Jurkat, Clone E6-1 (cell line): ENCODE data around the gene FZD4.
"Not testable (repeated sequence)": the region's sequence is repeated elsewhere in the genome, so short reads cannot be mapped to it uniquely, and the experiment has no call there.

Experiments
- DNase-seq: peaks from one replicate; pipeline ENCODE4 v3.0.0-alpha.2; 2011; ENCODE audit warnings: low read depth, low spot score
- H3K4me3 ChIP-seq: 2 replicates; pipeline ENCODE4 v1.5.1; 2011; ENCODE audit warnings: mild to moderate bottlenecking, low read length, control low read depth, moderate library complexity

Gene FZD4

DNA sequence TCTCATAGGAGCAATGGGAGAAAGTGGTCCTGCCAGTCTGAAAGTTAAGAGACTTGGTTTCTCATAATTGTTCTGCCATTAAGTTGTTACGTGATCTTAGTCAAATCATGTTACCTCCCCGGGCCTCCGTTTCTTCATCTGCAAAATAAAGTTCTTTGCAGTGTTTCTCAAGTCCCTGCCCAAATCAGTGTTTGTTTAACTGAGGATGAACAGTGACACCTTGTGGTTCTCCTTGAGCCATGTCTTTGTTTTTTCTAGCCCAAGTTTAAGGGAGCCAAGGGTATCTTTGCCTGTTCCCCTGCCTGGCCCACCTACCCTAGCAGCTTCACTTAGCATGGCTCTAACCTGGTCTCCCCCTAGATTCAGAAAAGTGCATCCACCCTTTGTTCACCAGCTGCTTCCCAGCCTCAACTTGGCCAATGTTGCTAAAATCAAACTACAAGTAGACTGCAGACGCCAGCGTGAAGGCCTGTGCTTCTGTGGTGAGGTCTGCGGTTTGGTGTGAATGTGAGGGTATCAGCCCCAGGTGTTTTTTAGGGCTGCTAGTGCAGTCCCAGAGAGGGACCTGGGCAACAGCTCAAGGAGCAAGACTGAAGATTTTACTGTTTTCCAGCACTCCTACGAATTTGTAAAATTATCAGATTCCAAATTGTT lies 35.5 kb downstream of the FZD4 start:
- DNase-seq: peak; percentile 45
- no peak overlapping the region for H3K4me3 ChIP-seq

DNA sequence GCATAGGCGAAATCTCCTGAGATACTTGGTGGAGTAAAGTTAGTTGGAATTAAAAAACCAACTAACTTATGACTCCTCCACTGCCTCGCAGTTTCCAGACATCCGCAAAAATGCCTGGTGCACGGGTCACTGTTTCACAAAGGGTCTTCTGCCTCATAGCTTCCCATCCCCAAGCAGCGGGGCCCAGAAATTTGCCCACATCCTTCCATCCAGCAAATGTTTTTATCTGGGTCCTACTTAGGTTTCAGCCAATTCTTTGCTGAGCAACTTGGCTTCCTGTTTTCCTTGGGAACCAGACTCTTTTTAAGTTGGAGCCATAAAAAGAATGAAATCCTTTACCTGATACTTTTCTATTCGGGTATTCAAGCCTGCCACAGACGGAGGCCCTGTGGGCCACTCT lies 36.2 kb downstream of the FZD4 start:
- no peak for DNase-seq
- H3K4me3 ChIP-seq: no peak overlapping the region

DNA sequence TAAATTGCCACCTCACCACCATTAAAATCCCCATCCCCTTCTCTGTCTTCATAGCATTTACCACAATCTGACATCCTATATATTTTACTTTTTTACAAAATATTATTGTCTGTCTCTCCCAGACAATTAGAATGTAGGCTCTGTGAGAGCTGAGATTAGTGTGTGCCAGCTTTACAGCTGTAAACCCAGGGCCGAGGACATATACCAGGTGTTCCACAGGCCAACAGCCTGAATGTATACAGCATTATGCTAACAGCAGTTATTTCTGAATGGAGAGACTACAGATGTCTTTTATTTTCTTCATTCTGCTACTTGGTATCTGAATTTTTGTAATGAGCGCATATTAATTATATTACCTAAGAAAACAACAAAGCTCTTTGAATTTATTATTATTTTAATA lies 36.7 kb downstream of the FZD4 start:
- DNase-seq: no peak
- no peak overlapping the region for H3K4me3 ChIP-seq

DNA sequence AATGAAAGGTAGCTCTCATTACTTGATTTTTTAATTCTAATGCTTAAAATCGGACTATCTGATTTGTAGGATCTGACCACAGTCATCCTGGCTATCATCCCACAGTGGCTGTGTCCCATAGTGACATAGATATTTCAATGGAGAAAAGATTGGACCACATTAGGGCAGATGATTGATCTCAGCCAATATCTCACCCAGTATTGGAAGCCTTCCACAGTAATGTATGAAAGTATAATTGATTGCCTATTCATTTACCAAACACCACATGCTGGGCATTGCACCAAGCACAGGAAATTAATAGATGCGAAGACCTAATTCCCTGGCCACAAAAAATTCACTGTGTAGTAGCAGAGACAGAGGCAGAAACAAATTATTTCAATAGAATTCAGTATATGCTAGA lies 37.6 kb downstream of the FZD4 start:
- H3K4me3 ChIP-seq: no peak overlapping the region
- DNase-seq: no peak

DNA sequence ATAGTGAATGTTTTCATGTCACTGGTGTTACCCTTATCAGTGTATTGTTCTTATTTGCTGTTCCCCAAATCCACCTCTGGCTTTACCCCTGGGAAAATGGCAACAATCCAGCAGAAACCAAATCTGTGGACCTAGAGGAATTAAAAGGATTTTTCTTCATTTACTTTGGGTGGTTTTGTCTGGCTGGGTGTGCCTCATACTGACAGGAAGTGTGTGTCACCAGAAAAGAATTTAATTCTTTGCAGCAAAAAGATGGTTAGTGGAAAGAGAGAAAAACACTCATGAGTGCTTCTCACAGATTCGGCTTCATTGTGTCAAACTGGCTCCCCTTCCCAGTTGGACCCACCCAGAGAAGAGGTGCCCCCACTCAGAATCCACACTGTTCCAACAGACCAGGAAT lies 38.9 kb downstream of the FZD4 start:
- no peak for DNase-seq

DNA sequence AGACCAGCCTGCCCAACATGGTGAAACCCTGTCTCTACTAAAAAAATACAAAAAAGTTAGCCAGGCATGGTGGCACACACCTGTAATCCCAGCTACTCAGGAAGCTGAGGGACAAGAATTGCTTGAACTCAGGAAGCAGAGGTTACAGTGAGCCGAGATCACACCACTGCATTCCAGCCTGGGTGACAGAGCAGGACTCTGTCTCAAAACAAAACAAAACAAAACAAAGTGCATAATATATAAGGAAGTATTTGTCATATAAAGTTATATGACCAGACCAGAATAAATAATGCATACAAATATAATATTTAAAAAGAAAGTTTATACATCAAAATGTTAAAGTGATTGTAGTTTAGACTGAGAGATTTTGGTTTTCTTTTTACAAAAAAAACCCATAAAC lies 39.3 kb downstream of the FZD4 start:
- H3K4me3 ChIP-seq, DNase-seq: not testable (repeated sequence)

More for the DNA sequence above, 38.9 kb downstream of the FZD4 start:
- no peak overlapping the region for H3K4me3 ChIP-seq

DNA sequence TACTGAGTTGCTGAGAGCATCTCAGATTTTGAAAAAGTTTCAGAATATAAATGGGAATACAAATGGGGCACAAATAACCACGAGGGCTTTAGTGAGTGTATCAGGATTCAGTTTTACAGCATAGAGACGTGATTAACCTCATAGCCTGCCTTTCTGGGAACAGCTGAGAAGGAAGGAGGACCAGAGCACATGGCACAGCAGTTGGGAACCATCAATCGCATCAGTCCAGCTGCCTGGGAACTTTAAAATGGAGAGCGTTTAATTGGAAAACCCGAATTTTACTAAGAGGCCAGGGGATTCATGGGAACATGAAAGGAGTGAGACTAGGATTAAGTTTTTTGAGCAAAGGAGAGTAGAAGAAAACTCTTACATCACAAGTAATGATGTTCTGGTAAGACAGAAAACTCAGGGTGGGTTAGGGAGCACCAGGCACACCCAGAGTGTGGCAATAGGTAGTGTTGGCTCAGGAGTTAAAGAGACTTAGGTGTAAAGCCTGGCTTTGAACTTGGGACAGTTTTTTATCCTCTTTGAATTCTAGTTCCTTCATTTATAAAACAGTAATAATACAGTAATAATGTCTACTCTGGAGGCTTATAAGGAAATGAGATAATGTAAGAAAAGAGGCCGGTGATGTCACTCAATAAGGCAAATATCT lies 40.2 kb downstream of the FZD4 start:
- DNase-seq: no peak
- no peak overlapping the region for H3K4me3 ChIP-seq

DNA sequence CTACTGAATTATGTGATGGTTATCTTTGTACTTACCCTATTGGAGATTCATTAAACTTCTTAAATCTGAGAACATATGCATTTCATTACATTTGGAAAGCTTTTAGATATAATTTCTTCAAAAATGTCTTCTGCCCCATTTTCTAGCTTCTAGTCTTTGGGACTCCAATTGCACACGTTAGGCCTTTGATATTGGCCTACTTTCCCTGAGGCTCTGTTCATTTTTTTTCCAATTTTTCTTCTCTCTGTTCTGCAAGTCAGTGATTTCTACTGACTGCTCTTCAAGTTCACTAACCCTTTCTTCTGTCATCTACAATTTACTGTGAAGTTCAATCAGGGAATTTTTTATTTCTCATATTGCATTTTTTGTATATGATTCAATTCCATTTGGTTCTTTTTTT lies 43.0 kb downstream of the FZD4 start:
- no peak for DNase-seq
- no peak overlapping the region for H3K4me3 ChIP-seq

DNA sequence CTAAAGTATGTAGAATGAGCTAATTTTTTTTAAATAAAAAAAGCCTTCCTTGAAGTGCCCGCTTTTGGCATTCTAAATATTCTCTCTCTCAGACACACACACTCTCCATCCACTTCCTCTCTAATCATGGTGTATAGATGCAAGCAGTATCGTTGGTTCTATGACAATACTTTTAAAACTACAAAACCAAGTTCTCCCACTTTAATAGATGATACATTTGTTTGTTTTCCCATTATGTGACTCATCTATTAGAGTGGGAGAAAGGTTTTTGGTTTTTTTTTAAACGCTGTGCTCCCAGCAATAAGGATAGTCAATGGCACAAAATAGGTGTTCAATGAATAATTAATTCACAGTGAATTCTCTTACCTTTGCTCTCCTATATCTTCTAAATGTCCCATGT lies 44.6 kb downstream of the FZD4 start:
- no peak overlapping the region for H3K4me3 ChIP-seq
- no peak for DNase-seq

DNA sequence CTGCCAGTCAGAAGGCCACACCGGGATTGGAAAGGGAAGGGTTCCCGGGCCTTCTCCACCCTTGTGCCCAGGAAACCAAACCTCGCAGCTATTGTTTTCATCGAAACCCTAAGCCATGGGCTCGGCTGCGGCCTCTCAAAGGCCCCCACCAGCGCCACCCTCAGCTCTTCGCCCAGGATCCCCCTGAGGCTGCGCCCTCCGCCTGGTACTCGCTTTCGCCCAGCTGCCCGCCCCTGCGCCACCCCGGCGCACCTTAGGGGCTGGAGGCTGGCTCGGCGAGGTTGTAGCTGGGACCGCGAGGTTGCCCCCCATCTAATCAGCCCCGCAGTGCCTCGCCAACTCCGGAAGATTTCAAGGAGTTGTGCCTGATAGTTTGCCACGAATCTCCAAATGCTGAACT lies 49.0 kb downstream of the FZD4 start:
- DNase-seq: no peak
- H3K4me3 ChIP-seq: no peak overlapping the region

DNA sequence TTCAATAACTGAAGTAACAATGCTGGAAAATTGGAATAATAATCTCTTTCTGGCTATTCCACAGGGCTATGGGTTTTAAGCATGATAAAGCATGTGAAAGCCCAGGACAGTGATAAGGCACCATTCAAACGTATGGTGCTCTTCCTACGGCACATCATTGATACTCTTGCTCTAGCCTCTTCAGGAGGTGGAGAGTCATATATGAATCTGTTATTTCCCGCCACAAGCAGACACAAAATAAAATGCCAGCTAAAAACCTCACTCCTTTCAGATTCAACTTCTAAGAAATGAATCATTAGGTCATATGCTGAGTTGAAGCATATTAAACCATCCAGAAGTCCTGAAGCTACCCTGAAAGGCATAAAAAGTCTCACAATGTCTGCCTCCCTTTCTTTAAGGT lies 49.9 kb downstream of the FZD4 start:
- H3K4me3 ChIP-seq: no peak overlapping the region
- no peak for DNase-seq

DNA sequence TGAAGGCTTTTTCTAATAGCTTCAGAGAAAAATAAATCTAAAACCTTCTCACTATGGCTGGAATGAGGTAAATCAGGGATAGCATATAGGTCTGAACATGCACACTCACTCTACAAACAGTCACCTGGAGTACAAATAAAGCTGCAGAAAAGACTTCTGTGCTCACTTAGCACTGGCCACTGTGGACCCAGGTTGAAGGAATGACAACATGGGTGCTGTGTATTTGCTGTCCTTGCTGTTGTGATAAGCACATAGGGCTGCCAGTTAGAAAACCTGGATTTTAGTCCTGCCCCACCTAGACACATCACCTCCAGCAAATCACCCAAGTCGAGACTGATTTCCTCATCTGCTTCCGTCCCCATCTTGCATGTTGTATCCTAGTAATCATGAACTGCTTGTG lies 51.2 kb downstream of the FZD4 start:
- no peak for DNase-seq
- H3K4me3 ChIP-seq: no peak overlapping the region

DNA sequence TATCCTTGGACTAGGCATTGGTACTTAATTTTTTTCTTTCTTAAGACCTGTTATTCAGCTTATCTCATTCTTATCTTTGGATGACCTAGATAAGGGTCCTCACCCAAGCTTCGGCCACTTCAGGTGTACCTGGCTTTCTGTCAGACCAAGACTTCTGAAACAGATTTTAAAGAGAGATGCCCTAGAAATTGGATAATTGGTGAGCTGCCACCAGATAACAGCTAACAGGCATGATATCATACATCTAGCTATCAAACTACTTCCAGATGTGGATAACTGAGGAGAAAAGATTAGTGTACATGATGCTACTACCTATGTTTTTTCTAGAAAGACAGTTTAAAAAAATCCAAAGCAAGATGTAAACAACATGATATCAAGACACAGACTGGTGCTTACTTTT lies 52.9 kb downstream of the FZD4 start:
- H3K4me3 ChIP-seq: no peak overlapping the region
- no peak for DNase-seq

DNA sequence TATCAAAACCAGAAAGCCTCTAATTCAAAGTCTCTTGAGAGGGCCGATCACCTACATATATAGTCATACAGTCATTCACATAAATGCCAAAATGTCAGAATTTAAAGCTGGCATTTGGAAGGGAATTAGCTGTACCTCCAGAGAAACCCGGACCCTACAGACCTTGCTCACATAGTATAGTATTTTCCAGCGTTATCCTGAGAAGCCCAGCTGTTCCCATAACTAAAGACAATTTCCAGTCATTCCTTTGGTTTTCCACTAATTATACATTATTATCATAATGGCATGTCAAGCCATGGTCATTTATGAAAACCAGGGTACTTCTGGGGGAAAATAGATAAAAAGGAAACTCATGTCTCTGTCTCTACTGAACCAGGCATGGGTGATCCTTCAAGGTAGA lies 53.6 kb downstream of the FZD4 start:
- no peak overlapping the region for H3K4me3 ChIP-seq
- DNase-seq: no peak

DNA sequence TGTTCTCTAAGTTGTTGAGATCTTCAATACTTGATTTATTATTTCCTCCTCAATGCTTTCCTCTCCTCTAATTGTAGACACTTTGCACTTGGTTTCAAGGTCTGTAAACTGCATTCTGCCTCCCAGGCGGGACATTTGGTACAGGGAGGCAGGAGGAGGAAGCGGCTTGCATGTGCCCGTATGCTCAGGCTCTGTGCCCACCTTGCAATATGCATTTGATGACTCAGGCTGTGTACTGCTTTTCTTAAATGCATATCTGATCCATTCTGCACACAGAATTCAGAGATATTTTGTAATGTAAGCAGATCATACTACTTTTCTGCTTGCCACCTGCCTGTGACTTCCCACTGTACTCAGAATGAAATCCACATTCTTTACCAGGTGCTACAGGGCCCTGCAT lies 55.0 kb downstream of the FZD4 start:
- H3K4me3 ChIP-seq: no peak overlapping the region
- DNase-seq: no peak

DNA sequence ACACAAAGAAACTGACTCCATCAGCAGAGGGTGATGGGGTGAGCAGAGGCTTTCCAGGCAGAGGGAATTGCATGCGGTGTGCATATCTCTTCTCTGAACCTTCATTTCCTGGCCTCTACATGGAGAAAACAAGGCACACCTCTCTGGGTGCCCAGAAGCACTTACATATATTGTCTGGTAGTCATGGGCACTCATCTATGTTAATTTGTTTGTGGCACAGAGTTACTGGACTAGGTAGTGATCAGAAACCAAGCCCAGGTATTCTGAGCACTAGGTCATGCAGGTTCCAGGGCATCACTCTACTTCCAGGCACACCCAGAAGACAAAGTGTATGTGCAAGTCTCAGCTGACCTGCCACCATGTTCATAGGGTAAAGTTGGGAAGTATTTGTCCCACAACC lies 56.5 kb downstream of the FZD4 start:
- DNase-seq: no peak
- H3K4me3 ChIP-seq: no peak overlapping the region

DNA sequence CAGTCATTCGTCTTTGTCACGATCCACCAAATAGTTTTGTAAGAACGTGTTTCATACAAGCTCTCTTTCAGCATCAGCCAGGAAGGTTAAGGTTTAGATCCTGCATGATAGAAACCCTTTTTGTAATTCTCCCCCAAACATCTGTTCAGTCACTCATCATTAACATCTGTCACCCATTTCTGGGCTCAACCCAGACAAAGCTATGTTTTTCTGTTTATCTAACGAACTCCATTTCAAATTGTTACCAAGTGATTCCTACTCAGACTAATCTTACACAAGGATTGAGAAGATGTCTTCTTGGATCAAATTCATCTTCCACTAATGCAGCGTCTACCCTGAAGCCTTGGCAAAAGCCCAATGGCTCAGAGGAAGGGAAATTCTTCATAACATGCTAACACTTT lies 58.8 kb downstream of the FZD4 start:
- H3K4me3 ChIP-seq: no peak overlapping the region
- DNase-seq: no peak
